Measurements from ENCODE around the gene ZNF414.

ZNF414 gene

DNA sequence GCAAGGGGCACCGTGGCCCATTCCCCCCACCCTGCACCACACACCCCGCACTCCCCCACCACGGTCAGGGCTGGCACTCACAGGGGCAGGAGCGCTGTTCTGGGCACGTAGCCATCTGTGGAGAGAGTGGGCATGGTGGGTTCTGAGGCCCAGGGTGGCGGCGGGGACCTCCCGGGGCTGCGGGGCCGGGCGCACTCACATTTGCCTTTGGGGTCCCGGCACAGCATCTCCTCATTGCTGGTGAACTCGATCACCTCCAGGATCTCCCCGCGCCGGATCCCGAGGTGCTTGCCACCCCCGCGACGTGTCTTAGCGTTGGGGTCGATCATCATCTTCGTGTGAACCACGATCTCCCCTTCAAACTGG is 23.6 kb downstream of the ZNF414 start:
- DNase-seq (ENCODE audit: low read depth, low spot score): no peak

DNA sequence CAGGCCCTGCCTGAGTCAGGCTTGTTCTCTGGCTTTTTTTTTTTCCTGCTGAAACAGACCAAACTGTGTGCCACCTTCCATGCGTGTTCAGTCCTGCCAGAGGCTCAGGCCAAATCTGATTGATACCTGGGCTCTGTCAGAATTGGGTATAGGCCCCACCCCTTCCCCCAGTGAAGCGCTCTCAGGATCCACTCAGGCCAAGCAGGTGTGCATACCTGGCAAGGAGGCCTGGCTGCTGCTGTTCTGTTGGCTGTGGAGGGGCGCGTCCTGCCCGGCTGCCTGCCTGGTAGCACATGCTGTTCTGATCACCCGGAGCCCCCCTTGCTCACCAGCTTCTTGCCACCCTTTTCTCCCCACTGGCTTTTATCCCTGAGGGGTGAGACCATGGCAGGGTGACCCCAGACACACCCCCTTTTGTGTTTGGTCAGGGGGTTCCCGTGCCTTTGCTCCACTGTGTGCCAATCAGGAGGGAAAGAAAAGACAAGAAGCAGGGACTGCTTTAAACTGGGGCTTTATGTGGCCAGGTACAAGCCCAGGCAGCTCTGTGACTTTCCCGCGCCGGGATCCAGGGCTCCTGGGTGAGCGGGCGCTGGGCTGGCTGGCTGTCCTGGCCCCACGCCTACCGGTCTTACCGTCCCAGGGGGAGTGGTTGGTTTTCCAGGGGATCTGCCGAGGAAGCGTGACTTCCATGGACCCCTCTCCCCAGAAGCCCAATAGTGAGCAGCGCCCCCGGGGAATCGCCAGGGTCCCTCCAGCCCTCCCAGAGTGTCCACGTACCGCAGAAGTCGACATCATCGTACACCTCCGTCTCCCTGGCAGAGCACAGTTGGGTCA is 24.2 kb downstream of the ZNF414 start:
- DNase-seq (ENCODE audit: low read depth, low spot score): no peak

DNA sequence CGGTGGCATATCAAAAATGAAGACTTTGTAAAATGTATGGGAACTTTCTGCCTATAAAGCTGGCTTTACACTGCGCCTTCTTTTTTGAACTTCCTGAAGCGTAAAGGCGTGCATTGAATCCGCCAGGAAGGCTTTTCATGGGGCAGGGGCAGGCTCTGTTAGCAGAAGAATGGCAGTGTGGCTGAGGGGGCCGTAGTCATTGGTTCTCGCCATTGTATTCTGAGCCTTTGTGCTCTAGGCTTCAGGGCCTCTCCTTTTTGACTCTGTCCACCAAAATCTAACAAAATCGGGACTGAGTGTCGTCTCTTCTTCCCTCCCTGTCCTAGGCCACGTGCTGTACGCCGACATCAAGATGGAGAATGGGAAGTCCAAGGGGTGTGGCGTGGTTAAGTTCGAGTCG is 25.6 kb downstream of the ZNF414 start:
- DNase-seq (ENCODE audit: low read depth, low spot score): no peak

DNA sequence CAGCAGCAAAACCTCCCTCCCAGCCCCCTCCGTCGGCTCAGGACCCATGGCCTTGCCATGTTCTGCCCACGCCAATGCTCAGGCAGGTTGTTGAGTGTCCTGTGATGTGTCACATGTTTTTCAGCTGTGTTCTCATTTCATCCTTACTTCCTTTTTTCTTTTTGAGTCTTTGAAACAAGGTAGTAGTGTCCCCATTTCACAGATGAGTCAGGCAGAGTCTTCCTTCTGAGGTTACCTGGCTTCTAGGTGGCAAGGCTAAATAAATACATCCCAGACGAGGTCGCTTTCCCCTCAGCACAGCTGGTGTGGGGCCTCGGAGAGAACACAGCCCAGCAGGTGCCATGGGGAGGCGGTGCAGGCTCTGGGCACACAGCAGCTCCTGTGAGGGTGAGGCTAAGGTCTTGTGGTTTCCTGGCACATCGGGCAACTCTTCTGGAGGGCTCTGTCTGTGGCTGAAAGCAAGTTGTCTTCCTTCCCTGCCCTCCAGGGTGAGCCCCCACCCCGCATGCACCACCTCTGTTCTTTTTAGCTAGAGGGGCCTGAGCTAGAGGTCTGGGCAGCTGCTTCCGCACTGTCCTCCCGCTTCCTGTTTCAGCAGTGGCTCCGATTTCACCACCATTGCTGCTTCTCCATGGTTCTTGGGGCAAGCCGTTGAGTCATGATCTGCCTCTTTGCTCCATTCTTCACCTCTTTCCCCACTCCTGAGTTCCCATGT is 26.7 kb downstream of the ZNF414 start:
- no peak for DNase-seq (ENCODE audit: low read depth, low spot score)

DNA sequence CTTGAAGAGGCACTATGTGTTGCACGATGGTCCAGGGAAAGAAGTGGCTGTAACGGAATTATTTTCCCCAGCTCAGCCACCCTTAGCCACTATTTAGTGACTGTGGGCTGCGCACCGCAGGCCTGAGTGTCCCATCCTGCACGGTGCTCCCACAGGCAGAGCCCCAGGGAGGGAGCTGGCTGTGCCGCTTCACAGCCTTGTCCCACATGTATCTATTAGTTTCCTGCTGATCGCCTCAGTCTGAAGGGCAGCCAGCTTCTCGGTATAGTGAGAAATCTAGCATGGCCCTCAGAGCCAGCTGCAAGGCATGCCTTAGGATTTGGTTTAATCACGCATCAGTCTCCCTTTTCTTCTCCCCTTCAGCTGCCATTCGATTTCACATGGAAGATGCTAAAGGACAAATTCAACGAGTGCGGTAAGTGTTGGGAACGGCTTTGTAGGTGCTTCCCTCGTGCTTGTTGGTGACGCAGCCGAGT is 27.3 kb downstream of the ZNF414 start:
- no peak for DNase-seq (ENCODE audit: low read depth, low spot score)

DNA sequence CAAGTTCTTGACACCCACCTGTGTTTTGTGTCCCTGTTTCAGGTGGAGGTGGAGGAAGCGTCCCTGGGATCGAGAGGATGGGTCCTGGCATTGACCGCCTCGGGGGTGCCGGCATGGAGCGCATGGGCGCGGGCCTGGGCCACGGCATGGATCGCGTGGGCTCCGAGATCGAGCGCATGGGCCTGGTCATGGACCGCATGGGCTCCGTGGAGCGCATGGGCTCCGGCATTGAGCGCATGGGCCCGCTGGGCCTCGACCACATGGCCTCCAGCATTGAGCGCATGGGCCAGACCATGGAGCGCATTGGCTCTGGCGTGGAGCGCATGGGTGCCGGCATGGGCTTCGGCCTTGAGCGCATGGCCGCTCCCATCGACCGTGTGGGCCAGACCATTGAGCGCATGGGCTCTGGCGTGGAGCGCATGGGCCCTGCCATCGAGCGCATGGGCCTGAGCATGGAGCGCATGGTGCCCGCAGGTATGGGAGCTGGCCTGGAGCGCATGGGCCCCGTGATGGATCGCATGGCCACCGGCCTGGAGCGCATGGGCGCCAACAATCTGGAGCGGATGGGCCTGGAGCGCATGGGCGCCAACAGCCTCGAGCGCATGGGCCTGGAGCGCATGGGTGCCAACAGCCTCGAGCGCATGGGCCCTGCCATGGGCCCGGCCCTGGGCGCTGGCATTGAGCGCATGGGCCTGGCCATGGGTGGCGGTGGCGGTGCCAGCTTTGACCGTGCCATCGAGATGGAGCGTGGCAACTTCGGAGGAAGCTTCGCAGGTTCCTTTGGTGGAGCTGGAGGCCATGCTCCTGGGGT is 28.2 kb downstream of the ZNF414 start:
- DNase-seq (ENCODE audit: low read depth, low spot score): no peak

DNA sequence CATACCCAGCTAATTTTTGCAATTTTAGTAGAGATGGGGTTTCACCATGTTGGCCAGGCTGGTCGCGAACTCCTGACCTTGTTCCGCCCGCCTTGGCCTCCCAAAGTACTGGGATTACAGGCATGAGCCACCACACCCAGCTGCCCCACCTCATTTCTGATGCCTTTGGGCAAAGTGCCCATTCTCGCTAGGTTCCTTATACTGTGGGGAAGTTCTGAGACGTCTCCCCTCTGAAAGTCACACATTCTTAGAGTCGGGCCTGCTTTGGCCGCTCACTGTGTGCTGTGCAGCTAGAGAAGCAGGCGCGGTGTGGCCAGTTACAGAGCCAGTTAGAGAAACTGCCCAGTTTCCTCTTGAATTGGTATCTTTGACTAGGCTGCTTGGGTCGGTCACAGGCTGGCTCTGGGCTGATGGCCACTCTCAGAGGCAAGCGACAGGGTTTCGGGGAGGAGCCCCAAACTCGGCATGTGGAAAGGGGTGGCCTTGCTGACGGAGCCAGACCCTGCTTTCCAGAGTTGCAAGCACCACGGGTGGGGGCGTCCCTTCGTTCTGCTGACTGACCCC is 29.6 kb downstream of the ZNF414 start:
- no peak for DNase-seq (ENCODE audit: low read depth, low spot score)

DNA sequence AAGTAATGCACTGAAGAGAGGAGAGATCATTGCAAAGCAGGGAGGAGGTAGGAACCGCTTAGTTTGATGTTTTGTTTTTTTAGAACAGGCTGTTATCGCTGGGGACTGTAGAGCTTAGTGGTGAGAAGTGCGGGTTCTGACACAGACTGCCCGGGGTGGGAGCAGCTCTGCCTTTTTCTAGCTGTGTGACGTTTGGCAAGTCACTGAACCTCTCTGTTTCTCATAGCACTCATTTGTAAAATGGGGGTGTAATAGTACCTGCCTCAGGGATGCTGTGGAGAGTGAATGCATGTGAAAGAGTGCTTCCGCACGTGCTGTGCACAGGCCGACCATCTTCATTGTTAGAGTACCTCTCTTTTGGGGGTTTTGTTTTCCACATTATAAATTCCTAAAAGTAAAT is 30.8 kb downstream of the ZNF414 start:
- DNase-seq (ENCODE audit: low read depth, low spot score): no peak

DNA sequence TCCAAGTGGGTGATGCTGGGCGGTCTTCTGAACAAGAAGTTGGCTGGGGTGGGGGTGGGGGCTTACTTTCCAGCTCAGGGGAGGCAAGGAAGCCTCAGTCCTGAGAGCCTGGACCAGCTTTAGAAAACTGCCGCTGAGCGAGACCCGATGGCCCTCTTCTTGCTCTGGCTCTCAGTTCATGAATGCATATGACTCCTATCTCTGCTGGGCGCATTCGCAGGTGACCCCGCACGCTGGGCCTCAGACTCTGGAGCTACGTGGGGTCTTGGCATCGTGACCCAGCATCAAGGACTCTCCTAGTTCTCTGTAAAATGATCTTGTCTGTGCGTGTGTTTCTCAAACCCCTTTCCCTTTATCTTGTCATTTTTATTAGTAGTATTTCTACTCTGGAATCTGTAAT is 31.3 kb downstream of the ZNF414 start:
- no peak for DNase-seq (ENCODE audit: low read depth, low spot score)

DNA sequence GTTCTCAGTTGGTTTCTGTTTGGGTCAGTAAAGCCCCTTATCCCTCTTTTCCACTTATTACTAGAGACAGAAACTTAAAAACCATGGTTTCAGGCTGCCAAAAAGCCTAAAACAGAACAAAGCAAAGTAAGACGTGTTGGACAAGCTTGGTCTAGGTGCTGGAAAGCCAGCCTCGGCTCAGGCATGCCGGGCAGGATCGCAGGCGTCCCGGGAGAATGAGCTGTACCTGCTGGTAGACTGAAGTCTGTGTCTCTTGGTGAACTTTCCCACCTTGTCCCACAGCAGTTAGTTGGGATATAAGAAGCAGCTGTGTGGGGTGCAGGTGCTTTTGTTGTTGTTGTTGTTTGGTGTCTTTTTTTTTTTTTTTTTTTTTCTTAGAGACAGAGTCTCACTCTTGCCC is 32.4 kb downstream of the ZNF414 start:
- DNase-seq (ENCODE audit: low read depth, low spot score): no peak

DNA sequence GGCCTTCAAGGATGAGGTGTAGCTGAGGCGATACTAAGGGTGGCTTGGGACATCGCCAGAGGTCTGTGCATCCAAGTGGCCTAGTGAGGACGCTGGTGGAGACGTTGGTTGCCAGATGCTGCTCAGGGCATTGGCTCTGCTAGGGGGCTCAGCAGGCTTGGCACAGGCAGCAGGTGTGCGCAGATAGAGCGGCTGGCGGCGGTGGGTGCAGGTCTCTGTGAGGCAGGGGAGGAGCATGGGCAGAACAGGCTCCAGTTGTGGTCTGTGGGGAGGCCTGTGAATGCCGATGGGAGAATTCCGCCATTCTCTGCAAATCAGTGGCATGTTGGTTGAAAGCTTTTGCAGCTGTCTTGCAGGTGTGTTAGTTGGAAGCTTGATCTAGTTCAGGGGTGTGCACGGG is 32.8 kb downstream of the ZNF414 start:
- DNase-seq (ENCODE audit: low read depth, low spot score): no peak

DNA sequence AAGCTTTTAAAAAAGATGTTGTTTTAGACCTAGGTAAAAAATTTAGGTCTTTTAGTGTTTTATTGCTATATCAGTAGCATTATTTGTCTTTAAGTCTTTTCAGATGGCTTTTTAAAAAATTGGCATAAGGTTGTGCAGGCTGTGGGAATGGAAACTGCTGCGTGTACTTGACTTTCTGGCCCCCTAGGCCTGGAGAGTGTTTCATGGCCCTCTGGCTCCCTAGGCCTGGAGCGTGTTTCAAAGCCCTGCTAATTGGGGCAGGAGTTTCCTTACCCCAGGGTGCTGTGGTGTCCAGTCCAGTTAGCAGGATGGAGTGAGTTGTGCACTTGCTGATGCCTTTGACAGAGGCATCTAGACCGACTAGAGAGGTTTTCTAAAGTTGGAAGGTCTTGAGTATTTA is 35.4 kb downstream of the ZNF414 start:
- DNase-seq (ENCODE audit: low read depth, low spot score): no peak

DNA sequence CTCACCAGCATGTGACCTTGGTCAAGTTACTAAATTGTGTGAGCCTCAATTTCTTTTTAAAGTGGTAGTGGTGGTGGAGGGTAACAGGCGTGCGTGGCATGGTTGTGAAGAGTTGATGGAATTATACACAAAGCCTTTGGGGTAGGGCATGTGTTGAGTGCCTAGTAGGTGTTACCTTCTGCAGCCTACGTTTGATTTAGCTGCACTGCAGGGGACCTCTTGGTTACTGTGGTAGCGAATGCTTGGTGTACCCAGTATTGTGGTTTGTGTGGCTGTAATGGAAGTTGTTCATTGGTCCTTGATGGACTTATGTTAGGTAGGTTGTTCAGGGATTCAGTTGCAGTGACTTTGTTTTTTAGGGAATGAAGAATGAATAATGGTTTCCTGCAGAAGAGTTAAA is 36.1 kb downstream of the ZNF414 start:
- DNase-seq (ENCODE audit: low read depth, low spot score): no peak

DNA sequence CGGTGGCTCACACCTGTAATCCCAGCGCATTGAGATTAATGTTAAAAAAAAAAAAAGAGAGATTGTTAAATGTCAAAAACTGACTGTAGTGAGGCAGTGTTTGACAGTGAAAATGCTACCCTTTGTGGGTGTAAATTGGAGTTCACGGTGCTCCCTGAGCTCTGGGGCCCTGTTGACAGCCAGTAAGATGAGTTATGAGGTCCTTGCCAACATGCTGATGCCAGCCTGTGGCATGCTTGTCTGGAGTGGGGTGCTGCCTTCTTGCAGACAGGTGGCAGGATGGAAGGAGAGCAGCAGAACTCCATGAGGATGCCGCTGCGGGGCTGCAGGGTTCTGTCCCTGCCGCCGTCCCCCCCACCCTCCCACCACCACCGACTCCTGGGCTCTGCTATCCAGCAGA is 37.4 kb downstream of the ZNF414 start:
- DNase-seq (ENCODE audit: low read depth, low spot score): no peak

DNA sequence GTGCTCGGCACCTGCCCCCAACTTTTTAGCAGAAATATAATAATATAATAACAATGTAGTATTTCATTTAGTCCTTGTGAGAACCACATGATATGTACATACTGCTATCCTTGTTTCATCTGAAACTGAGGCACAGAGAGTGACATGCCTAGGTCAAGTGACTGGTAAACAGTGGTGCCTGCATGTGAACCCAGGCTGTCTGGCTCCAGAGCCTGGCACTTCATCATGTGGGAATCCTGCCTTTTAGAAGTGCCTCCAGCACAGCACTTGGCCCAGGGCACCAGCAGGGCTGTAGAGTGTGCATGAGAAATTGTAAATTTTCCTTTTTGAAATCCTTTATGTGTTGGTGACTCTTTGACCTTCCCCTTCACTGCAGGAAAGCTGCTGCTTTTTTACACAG is 39.0 kb downstream of the ZNF414 start:
- DNase-seq (ENCODE audit: low read depth, low spot score): no peak

DNA sequence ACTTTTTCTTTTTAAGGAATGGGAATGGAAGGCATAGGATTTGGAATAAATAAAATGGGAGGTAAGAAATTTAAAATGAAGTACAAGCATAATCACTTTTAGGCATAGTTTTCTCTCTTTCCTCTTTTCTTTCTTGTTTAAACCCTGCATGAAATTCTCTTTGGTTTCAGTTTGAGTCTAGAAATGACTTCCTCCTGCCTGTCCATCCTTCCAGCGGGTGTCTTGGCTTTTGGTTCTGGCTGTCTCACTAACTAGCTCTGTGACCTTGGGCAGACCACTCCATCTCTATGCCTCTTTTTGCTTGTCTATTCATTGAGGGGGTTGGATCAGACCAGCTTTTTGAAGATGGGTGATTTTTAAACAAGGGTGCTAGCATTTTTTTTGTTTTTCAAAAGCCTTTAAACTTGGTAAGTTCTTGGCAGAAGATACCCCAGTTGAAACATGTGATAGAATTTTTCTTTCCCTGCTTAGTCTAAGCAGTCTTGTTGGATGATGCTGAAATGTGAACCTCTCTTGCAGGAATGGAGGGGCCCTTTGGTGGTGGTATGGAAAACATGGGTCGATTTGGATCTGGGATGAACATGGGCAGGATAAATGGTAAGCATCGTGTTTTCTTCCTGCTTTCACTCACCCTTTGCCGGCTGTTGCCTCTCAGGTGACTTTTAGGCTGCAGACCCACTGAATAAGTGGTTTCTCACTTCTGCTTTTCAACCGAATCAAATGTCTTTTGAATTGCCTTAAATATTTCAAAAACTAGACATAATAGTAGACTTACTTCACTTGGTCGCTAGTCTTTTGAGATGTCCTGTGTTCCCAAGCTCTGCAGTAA is 40.1 kb downstream of the ZNF414 start:
- no peak for DNase-seq (ENCODE audit: low read depth, low spot score)

DNA sequence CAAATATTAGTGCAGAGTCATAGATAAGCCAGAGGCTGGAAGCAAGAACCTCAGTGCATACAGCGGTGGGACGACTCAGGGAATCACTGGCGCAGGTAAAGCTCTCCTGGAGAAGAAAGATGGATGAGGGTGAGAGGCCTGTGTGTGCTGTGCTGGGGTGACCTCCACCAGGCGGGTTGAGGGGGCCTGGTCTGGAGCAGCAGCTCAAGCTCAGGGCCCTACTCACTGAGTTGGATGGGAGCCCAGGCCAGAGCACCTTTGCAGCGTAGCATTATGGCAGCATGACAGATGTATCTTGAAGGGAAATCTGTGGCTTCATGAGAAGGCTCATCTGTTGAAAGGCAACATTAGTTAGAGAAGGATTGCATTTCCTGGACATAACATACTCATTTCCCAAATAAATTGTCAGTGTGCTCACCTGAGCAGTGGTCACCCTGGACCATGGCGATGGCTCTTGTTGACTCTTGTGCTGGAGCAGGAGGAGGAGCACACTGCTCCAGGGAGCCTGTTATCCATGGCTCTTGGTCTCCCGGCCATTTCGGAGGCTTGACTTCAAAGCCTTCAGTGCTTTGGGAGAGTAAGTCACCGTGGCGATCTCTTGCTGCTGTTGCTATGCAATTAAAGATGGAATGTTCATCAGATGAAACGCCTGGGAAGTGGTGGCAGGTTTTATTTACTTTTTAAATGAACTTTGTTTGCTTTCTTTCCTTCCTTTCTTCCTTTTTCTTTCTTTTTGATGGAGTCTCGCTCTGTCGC is 44.2 kb downstream of the ZNF414 start:
- no peak for DNase-seq (ENCODE audit: low read depth, low spot score)

DNA sequence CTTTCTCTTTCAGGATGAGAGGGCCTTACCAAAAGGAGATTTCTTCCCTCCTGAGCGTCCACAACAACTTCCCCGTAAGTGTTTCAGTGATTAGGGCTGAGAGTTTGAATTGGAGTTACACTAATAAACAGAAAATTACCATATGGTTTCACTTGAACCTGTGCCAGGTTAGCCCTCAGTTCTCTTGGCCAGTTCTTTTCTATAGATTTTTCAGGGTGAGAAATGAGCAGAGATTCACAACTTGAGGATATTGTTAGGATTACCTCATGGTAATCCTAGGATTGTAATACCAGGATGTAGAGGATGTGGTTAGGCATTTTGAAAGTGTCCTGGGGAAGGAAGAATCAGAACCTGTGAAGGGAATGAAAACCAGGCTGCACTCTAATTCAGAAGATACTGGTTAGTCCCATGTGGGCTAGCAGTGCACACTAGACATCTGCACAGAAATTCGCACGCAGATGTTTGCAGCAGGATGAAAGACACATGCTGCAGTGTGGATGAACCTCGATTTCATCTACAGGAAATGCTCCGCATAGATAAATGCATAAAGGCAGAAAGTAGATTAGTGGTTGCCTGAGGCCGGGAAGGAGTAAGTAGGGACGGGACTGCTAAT is 45.1 kb downstream of the ZNF414 start:
- DNase-seq (ENCODE audit: low read depth, low spot score): no peak

DNA sequence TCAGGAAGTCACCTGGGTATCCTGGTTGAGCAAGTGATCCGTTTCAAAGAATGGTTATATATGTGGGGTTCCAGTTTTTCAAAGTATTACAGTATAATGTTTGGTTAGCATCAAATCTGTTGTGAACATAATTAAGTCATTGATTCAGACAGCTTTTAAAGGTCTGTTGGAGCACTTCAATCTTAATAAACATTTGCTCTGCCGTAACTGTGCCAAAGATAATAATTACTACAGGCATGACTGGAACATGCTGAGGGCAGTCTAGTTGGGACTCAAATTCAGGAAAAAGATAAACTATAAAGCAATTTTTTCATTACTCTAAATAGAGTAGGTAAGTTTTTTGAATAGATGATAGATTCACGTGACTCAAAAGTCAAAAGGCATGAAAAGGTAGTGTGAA is 45.8 kb downstream of the ZNF414 start:
- no peak for DNase-seq (ENCODE audit: low read depth, low spot score)

DNA sequence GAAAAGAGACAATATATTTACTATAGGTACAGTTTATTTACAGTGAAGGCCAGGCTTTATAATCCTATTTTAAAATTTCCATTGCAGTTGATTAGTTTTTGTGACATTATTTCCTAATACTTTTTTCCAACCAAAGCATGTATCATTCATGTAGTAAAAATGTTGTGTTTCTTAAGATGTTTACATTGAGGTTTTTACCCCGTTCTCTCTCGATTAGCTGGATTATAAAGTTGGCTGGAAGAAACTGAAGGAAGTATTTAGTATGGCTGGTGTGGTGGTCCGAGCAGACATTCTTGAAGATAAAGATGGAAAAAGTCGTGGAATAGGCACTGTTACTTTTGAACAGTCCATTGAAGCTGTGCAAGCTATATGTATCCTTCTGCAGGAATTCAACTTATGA is 47.9 kb downstream of the ZNF414 start:
- DNase-seq (ENCODE audit: low read depth, low spot score): no peak
